ENCODE data around the gene PPIG. TPM values are rescaled to one million over a fixed set of nuclear protein-coding genes. Genes with fewer than 3 reads are reported as not detected.

Gene PPIG
- total and polyA plus RNA-seq, 9 of the 15 experiments (the other 6 are each of a cell fraction or from before 2014, with no cell fraction given) = 52.5 to 166 (median 124) TPM

DNA sequence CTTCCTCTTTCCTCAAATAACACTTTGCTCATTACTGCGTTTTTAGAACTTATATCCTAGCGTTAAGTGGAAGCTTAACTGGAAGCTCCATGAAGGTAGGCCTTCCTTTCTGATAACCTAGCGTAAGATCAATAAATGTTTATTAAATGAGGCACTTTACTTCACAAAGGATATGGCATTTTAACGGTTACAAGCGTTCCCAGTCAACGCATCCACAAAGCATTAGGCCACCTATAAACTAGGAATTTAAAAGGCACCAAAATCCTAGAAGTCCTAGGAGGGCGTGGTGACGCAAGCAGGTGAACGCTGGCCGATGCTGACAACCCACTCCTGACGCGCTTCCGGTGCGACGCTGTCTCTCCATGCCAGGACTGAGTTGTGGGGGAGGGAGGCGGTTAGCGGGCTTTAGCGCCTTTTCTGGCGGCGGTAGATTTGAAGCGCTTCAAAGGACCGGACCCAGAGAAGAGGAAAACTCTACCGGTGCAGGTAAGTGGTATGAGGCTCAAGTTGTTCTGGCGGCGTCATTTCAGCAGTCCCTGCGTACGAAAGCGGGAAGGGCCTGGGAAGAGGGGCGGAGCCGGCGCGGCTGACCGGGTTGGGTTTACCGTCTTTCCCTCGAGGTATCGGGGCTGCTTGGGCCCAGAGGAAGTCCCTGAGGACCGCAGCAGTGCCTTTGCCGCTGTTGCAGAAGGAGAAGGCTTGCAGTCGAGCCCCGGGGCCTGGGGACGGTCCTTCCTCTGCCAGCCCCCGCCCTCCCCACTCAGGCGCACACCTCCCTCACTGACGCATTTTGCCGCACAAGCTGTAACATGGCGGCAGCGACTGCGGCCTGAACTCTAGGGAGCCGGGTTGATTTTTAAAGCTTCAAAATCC, at the start of gene PPIG (continued):
- TF ChIP-seq, protein P1, sequence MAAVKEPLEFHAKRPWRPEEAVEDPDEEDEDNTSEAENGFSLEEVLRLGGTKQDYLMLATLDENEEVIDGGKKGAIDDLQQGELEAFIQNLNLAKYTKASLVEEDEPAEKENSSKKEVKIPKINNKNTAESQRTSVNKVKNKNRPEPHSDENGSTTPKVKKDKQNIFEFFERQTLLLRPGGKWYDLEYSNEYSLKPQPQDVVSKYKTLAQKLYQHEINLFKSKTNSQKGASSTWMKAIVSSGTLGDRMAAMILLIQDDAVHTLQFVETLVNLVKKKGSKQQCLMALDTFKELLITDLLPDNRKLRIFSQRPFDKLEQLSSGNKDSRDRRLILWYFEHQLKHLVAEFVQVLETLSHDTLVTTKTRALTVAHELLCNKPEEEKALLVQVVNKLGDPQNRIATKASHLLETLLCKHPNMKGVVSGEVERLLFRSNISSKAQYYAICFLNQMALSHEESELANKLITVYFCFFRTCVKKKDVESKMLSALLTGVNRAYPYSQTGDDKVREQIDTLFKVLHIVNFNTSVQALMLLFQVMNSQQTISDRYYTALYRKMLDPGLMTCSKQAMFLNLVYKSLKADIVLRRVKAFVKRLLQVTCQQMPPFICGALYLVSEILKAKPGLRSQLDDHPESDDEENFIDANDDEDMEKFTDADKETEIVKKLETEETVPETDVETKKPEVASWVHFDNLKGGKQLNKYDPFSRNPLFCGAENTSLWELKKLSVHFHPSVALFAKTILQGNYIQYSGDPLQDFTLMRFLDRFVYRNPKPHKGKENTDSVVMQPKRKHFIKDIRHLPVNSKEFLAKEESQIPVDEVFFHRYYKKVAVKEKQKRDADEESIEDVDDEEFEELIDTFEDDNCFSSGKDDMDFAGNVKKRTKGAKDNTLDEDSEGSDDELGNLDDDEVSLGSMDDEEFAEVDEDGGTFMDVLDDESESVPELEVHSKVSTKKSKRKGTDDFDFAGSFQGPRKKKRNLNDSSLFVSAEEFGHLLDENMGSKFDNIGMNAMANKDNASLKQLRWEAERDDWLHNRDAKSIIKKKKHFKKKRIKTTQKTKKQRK (IDR thresholded peaks at IDR 0.05; ENCODE audit: borderline replicate concordance, low read depth, low read length) = no peak
- TF ChIP-seq SRSF3 (IDR thresholded peaks at IDR 0.05; ENCODE audit: insufficient read depth, low read length) (no peak), RUNX1 (IDR thresholded peaks at IDR 0.05; ENCODE audit: low read depth) (no peak), RBM15 (IDR thresholded peaks at IDR 0.05; ENCODE audit: insufficient read depth, low read length) (no peak), U2AF1 (optimal IDR thresholded peaks at IDR 0.05; ENCODE audit: low read depth, low read length) (no peak), SLC30A9 (CRISPR knock-in tag; IDR thresholded peaks at IDR 0.05) (no peak), ERF (CRISPR knock-in tag; IDR thresholded peaks at IDR 0.05) (no peak; the same call in 1 of the 2 replicates), ZNF77 (CRISPR knock-in tag; IDR thresholded peaks at IDR 0.05) (no peak), KDM5B (IDR thresholded peaks at IDR 0.05; ENCODE audit: insufficient replicate concordance, low read depth, low read length) (peak; percentile 88), ZNF224 (CRISPR knock-in tag; IDR thresholded peaks at IDR 0.05) (no peak)
- TF ChIP-seq, protein P2, sequence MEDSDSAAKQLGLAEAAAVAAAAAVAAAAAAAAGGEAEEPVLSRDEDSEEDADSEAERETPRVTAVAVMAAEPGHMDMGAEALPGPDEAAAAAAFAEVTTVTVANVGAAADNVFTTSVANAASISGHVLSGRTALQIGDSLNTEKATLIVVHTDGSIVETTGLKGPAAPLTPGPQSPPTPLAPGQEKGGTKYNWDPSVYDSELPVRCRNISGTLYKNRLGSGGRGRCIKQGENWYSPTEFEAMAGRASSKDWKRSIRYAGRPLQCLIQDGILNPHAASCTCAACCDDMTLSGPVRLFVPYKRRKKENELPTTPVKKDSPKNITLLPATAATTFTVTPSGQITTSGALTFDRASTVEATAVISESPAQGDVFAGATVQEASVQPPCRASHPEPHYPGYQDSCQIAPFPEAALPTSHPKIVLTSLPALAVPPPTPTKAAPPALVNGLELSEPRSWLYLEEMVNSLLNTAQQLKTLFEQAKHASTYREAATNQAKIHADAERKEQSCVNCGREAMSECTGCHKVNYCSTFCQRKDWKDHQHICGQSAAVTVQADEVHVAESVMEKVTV (CRISPR knock-in tag; IDR thresholded peaks at IDR 0.05) = no peak
- TF ChIP-seq, protein P3, sequence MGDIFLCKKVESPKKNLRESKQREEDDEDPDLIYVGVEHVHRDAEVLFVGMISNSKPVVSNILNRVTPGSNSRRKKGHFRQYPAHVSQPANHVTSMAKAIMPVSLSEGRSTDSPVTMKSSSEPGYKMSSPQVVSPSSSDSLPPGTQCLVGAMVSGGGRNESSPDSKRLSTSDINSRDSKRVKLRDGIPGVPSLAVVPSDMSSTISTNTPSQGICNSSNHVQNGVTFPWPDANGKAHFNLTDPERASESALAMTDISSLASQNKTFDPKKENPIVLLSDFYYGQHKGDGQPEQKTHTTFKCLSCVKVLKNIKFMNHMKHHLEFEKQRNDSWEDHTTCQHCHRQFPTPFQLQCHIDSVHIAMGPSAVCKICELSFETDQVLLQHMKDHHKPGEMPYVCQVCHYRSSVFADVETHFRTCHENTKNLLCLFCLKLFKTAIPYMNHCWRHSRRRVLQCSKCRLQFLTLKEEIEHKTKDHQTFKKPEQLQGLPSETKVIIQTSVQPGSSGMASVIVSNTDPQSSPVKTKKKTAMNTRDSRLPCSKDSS (IDR thresholded peaks at IDR 0.05; ENCODE audit: low read depth, partially characterized antibody) = peak; percentile 95
- TF ChIP-seq, protein P4, sequence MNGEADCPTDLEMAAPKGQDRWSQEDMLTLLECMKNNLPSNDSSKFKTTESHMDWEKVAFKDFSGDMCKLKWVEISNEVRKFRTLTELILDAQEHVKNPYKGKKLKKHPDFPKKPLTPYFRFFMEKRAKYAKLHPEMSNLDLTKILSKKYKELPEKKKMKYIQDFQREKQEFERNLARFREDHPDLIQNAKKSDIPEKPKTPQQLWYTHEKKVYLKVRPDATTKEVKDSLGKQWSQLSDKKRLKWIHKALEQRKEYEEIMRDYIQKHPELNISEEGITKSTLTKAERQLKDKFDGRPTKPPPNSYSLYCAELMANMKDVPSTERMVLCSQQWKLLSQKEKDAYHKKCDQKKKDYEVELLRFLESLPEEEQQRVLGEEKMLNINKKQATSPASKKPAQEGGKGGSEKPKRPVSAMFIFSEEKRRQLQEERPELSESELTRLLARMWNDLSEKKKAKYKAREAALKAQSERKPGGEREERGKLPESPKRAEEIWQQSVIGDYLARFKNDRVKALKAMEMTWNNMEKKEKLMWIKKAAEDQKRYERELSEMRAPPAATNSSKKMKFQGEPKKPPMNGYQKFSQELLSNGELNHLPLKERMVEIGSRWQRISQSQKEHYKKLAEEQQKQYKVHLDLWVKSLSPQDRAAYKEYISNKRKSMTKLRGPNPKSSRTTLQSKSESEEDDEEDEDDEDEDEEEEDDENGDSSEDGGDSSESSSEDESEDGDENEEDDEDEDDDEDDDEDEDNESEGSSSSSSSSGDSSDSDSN (IDR thresholded peaks at IDR 0.05; ENCODE audit: borderline replicate concordance in 1 of 2, low read depth in 2 of 2, low read length in 2 of 2) = 0 out of 4 replicates have a peak, but pooled peaks have one; percentile 55 to 59
